GM18508 (cell line): ENCODE measurements around the gene CACNG5.

ENCODE experiments used
- ATAC-seq: cut with Tn5 transposase; IDR thresholded peaks from one replicate; pipeline ENCODE4 v1.9.1; 2021; ENCODE audit warnings: moderate number of reproducible peaks; ENCODE audit not compliant: insufficient read depth, unreplicated experiment

CACNG5 gene

DNA sequence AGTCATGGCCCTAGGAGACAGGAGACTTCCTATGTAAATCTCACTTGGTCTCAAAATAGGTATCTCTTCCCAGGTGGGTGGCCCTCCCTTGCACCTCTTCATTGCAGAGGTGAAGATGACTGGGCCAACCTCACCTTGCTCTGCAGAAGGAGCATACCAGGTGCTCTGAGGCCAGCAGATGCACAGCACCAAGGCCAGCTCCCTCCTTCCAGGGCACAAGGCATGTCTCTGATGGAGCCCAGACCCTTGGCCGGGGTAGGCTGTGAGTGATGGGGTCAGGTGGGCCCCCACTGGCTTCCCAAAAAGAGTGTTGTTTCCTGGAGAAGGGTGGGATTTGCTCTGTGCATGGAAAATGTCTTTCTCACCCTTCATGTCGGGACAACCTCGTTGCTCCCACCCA lies 12.8 kb downstream of the CACNG5 start:
- ATAC-seq: no peak

DNA sequence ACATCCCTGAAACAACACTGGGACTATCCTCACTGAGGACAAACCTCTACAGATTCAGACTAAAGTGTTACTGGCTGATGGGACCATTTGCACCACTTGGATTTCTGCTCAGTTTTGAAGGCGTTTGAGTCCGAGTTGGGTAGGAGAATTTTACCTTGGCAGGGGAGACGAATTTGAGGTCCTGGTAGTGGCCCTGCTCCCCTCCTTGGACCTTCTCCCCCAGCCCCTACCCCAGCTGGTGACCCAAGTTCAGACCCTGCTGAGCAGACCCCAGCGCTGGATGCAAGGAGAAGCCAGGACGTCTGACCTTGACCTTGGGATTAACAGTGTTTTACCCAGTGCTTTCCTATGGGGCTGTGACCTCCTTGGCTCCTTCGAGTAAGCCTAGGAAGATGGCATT lies 13.6 kb downstream of the CACNG5 start:
- no peak for ATAC-seq

DNA sequence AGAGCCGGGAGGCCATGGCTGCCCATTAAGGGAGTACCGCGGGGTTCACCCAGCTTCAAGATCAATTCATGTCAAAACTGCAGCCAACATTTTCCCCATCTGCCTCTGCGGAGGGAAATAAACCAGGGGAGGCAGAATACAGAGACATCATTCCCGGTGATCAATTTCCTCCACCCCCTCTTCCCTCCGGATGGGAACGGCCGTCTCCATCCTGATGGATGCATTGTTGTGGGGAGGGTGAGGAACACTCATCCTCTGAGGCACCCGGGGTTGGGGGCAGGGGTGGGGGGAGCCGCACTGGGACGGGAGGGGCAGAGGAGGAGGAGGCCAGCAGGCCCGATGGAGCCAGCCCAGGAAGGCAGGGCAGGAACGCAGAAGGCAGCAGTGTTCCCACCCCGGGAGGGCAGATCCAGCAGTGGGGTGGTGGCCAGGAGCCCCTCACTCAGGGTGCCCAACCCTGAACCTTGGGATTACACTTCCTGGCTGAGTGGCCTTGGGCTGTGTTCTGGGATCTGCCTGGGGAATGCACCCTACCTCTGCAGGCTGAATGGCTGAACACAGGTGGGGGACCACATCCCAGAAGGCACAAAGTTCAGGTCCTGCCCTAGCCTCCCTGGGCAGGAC lies 14.2 kb downstream of the CACNG5 start:
- ATAC-seq: no peak

- ATAC-seq: no peak
Measured at GRCh38 chr17:66849851-66850580, 15.1 kb downstream of the CACNG5 start.

- ATAC-seq: no peak
Measured at GRCh38 chr17:66850692-66851091, 15.8 kb downstream of the CACNG5 start.

- no peak for ATAC-seq
Measured at GRCh38 chr17:66855204-66855603, 20.3 kb downstream of the CACNG5 start.

GRCh38 chr17:66858226-66859083 lies 23.5 kb downstream of the CACNG5 start:
- no peak for ATAC-seq

DNA sequence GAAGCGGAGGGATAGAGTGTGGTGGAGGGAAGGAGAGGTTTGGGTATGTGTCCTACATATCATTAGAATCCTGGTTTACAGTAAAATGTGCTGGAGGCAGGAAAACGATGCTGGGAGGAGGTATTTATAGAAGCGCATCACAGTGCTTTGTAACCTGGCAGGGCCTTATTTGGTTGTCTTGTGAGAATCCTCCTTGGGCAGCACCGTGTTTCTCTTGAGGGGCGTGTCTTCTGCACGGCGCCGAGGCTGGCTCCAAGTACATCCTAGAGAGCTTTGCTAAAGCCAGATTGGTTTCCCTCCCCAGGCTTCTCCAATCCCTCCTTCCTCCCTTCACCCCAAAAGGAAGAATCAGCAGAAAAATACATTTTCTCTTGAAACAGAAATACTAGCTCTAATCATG lies 24.4 kb downstream of the CACNG5 start:
- ATAC-seq: no peak

DNA sequence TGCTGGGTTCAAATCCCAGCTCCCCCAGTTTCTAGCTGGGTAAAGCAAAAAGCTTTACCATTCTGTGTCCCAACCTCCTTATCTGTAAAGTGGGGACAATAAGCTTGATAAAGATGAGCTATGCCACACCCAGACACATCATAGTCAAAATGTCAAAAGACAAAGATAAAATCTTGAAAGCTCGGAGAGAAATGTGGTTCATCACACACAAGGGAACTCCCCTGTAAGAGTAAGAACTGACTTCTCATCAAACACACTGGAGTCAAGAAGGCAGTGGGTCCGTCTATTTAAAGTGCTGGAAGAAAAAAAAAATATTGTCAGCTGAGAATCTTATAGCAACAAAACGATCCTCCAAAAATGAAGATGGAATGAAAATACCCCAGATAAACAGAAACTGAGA lies 25.3 kb downstream of the CACNG5 start:
- ATAC-seq: no peak

GRCh38 chr17:66863820-66864219 lies 28.9 kb downstream of the CACNG5 start:
- ATAC-seq: no peak

DNA sequence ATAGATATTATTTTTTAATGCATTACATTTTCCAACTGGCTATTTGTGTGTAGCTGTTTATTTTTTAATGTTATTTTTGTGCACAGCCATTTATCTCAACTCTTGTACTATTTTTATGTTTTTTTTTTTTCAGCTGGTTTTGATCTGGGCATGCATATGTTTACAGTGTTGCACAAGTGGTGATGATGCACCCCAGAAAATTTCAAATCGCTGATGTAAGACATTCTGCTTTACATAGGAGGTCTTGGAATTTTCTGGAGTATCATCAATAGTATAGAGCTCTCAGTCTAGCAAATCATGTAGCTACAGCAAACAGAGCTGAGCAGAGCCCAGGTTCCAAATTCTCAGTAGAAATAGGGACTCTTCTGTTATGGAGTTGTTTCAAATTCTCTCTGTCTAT lies 30.2 kb downstream of the CACNG5 start:
- no peak for ATAC-seq

- no peak for ATAC-seq
Measured at GRCh38 chr17:66873962-66874361, 39.0 kb downstream of the CACNG5 start.

GRCh38 chr17:66884931-66885330 lies 50.0 kb downstream of the CACNG5 start:
- no peak for ATAC-seq

- ATAC-seq: no peak
Measured at GRCh38 chr17:66885417-66885816, 50.5 kb downstream of the CACNG5 start.

DNA sequence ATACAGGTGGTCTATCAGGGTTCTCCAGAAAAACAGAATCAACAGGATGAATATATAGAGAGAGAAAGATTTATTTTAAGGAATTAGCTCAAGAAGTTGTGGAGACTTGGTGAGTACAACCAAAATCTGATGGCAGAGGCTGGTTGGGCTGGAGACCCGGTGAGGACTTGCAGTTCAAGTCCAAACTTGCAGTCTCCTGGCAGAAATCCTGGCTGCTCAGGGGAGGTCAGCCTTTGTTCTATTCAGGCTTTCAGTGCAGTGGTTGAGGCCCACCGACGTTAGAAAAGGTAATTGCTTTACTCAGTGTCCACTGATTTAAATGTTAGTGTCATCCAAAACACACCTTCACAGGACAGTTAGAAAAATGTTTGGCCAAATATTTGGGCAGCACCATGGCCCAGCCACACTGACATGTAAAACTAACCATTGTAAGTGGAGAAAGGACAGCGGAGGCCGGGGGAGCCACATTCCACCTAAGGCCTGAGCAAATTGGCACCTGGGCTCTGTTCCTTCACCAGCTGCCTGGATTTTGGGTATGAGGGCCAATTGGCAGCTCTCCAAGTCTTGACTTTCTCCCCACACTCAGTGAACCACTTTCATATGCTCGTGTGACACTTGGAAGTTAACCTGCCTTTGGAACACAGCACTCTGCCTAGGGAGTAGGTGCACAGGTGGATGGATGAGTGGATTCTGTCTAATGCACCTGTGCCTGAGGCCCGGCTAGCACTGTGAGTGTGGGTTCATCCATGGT lies 54.7 kb downstream of the CACNG5 start:
- ATAC-seq: no peak

DNA sequence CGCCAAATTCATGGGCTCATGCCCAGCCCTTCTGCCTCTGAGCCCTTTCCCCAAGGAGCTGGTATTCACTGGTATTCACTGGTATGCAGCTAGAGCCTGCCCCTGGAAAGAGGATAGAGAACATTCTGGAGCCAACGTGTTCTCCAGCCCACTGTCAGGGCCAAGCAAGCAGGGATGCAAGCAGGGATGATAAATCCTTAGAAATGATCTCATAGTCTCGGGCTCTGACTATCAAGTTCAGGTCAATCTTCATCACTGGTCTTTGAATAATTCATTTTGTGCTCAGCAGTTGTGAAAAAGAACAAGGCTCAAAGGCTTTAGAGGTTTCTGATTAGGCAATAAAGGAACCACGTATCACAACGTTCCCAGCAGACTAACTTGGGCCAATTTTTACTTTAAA lies 57.3 kb downstream of the CACNG5 start:
- ATAC-seq: no peak

DNA sequence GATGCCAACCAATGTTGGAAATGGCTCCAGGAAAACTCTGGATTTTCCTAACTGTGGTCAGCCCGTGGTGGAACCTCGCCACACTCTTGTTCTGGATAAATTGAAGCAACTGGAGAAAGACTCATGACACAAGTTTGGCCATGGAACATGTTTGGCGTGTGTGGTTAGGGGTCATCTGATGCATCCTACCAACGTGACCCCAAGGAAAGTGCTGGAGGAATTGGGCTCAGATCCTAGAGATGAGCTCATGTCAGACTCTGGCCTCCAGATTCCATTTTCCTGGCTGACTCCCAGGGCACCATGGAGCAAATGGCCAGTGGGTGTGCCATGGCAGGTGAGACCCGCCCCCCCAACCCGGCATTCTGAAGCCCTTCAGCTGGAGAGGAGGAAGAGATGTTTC lies 58.5 kb downstream of the CACNG5 start:
- no peak for ATAC-seq

DNA sequence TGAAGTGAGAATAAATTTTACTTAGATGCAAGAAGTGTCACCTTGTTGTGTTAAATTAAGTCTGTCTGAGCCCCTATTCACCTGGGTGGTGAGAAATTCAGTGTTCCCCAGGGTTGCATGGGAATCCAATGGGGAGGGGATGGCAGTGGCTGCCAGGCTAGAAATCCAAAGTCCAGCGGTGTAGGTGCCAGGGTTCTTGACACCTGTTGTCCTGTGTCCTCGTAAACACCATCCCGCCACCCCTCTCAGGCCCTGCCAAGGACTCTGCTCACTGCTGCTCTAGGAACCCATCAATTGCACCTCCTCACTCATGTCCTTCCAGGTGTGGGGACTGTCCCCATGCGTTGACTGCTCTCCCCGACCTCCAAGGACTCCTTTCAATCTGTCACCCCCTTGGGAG lies 58.9 kb downstream of the CACNG5 start:
- ATAC-seq: no peak

- no peak for ATAC-seq
Measured at GRCh38 chr17:66897141-66897540, 62.2 kb downstream of the CACNG5 start.

DNA sequence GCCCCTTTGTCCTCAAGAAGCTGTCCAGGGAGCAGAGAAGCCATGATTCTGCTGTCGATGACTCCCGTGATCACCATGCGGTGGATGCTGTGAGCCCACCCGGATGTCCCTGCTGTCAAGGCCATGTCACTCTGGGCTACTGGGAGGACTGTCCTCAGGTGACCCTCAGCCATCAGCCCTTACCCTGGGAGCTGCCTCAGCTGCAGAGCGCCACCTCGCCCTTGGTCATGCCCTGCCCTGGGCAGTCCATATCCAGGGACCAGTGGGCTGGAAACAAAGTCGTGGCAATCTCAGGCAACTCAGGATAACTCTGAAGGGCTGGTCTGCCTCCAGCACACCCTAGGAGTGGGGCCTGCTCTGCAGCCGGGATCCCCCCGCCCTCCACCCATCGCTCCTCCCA lies 63.6 kb downstream of the CACNG5 start:
- ATAC-seq: no peak
